PC-9 (cell line): Measurements from ENCODE around the gene RNASE9. TPM values are rescaled to one million over a fixed set of nuclear protein-coding genes. Genes with fewer than 3 reads are reported as not detected.
A peak's percentile ranks its signal among the peaks of the same experiment; 100 is the strongest.

Experiments
- BruUV-seq: library from RNA; stranded (reverse); fragments of 400-500 nt; replicated peaks from 2 replicates; lab custom pipeline; 2021; lab: Mats Ljungman, UMichigan
- CTCF ChIA-PET: fragments of 300-600 bp; sonication (Branson Sonifier 250); formaldehyde crosslinking; loops from one replicate; lab custom pipeline; 2022; ENCODE audit warnings: antibody characterized with exemption; lab: Charles Lee
- POLR2A ChIA-PET: fragments of 300-600 bp; sonication (Branson Sonifier 250); formaldehyde crosslinking; loops from one replicate; lab custom pipeline; 2022; ENCODE audit warnings: antibody characterized with exemption; ENCODE audit not compliant: unreplicated experiment; lab: Charles Lee
- DNase-seq, 2 experiments: peaks; one replicate each; pipeline versions ENCODE4 v3.0.0 to v3.0.0-alpha.2; 2015 to 2022; ENCODE audit warnings: mixed read lengths in 1 of 2
- H2AFZ ChIP-seq: fragments of 200-600 bp; sonication (generic); 2 replicates; pipeline ENCODE4 v1.8.1; 2017; ENCODE audit warnings: antibody characterized with exemption
- H3F3A ChIP-seq: fragments of 200-600 bp; sonication (generic); 2 replicates; pipeline ENCODE4 v1.8.1; 2017; ENCODE audit warnings: antibody characterized with exemption, mild to moderate bottlenecking, low read depth; ENCODE audit not compliant: insufficient read depth
- H3K27ac ChIP-seq: fragments of 200-600 bp; sonication (generic); 2 replicates; pipeline ENCODE4 v1.6.1; 2016; ENCODE audit warnings: mixed run types
- H3K27me3 ChIP-seq: fragments of 200-600 bp; sonication (generic); 2 replicates; pipeline ENCODE4 v1.6.1; 2016; ENCODE audit warnings: low read depth, mixed run types; ENCODE audit not compliant: insufficient read depth
- H3K36me3 ChIP-seq: fragments of 200-600 bp; sonication (generic); 2 replicates; pipeline ENCODE4 v1.6.1; 2016; ENCODE audit warnings: low read depth, mixed run types
- H3K4me1 ChIP-seq: fragments of 200-600 bp; sonication (generic); replicated peaks from 2 replicates; pipeline ENCODE4 v1.6.1; 2016; ENCODE audit warnings: mixed run types; ENCODE audit not compliant: insufficient read depth
- H3K4me2 ChIP-seq: fragments of 200-600 bp; sonication (generic); 2 replicates; pipeline ENCODE4 v1.6.1; 2017; ENCODE audit warnings: mixed run types
- H3K4me3 ChIP-seq: fragments of 200-600 bp; sonication (generic); 2 replicates; pipeline ENCODE4 v1.6.1; 2016; ENCODE audit warnings: mixed run types
- H3K79me2 ChIP-seq: fragments of 200-600 bp; sonication (generic); 2 replicates; pipeline ENCODE4 v1.6.1; 2017; ENCODE audit warnings: low read depth, mixed run types
- H3K9me2 ChIP-seq: fragments of 200-600 bp; sonication (generic); 2 replicates; pipeline ENCODE4 v1.8.1; 2017; ENCODE audit warnings: mild to moderate bottlenecking; ENCODE audit not compliant: insufficient read depth
- H3K9me3 ChIP-seq: fragments of 200-600 bp; sonication (generic); 2 replicates; pipeline ENCODE4 v1.8.1; 2016; ENCODE audit warnings: low read depth; ENCODE audit not compliant: insufficient read depth
- H4K20me1 ChIP-seq: fragments of 200-600 bp; sonication (generic); 2 replicates; pipeline ENCODE4 v1.8.1; 2017; ENCODE audit not compliant: insufficient read depth
- CTCF ChIP-seq: fragments of 200-600 bp; sonication (generic); conservative IDR thresholded peaks from 2 replicates; pipeline ENCODE4 v1.6.1; 2017; ENCODE audit warnings: mixed run types, antibody characterized with exemption, mild to moderate bottlenecking, moderate library complexity
- EZH2 ChIP-seq: fragments of 200-600 bp; sonication (generic); IDR thresholded peaks from 2 replicates; pipeline ENCODE4 v1.8.0; 2017; ENCODE audit warnings: antibody characterized with exemption, low read depth
- intact Hi-C: fragments of 100-400 bp; cut with micrococcal nuclease; formaldehyde crosslinking; loops from one replicate; pipeline ENCODE4 v1.10.0; 2022; ENCODE audit not compliant: unreplicated experiment
- total RNA-seq: library from RNA; stranded (reverse); gene quantifications from 2 replicates; pipeline ENCODE4 v1.2.3, GENCODE V29; 2021

Gene RNASE9
- total RNA-seq, 1 experiment from 2014 or later: not detected

GRCh38 chr14:20591235-20591634 lies 30.4 kb upstream of the RNASE9 start, which contains the start of gene RNASE12:
RNASE12 (minus strand) TSS chr14:20591376; CDS start chr14:20590723, 653 bp downstream.
- Histone ChIP-seq H3K27ac (no peak within 1 kb of the TSS), H3K4me1 (no peaks in the 10 kb centered on the region), H3K4me2 (peak within 1 kb of the TSS; percentile 46), H3K9me3 (no peaks in the 10 kb centered on the region), H3K9me2 (no peaks in the 10 kb centered on the region), H3K4me3 (no peak within 1 kb of the TSS), H3F3A (no peaks in the 10 kb centered on the region), H4K20me1 (no peaks in the 10 kb centered on the region), H3K79me2 (no peaks in the 10 kb centered on the region), H3K36me3 (no peaks in the 10 kb centered on the region), H3K27me3 (0 out of 2 replicates have a peak, but pooled peaks cover 6% of the 10 kb centered on the region), H2AFZ (0 out of 2 replicates have a peak within 1 kb of the TSS, but pooled peaks have one; percentile 27)
- intact Hi-C loops: no loop called here
- POLR2A ChIA-PET: no interaction called here
- TF ChIP-seq EZH2 (no peak), CTCF (no peak)
- CTCF ChIA-PET: no interaction called here
- BruUV-seq: no TSS peak
- no peak for DNase-seq

- Histone ChIP-seq H4K20me1 (no peaks in the 10 kb centered on the region), H3K36me3 (no peaks in the 10 kb centered on the region), H2AFZ (no peak within 1 kb of the TSS), H3K4me2 (no peak within 1 kb of the TSS), H3K9me2 (no peaks in the 10 kb centered on the region), H3K27ac (no peak within 1 kb of the TSS), H3K4me1 (no peaks in the 10 kb centered on the region), H3K4me3 (no peak within 1 kb of the TSS), H3K27me3 (0 out of 2 replicates have a peak, but pooled peaks cover 6% of the 10 kb centered on the region), H3K9me3 (no peaks in the 10 kb centered on the region), H3K79me2 (no peaks in the 10 kb centered on the region), H3F3A (no peaks in the 10 kb centered on the region)
- no TSS peak for BruUV-seq
- DNase-seq: no peak
- ChIA-PET POLR2A (no interaction called here), CTCF (no interaction called here)
- TF ChIP-seq CTCF (no peak), EZH2 (no peak)
- intact Hi-C loops: no loop called here
Observed at GRCh38 chr14:20587489-20588154, 26.8 kb upstream of the RNASE9 start, which contains the start of gene RNASE11. RNASE11 (minus strand) TSS chr14:20588001.

- no peak for DNase-seq
- H2AFZ ChIP-seq: no peak overlapping the region
- no peaks in the 10 kb centered on the region for H4K20me1 ChIP-seq
- H3K4me1 ChIP-seq: no peaks in the 10 kb centered on the region
- H3K79me2 ChIP-seq: no peaks in the 10 kb centered on the region
- H3K27ac ChIP-seq: no peak overlapping the region
- H3K4me2 ChIP-seq: no peak overlapping the region
- no peaks in the 10 kb centered on the region for H3K36me3 ChIP-seq
- POLR2A ChIA-PET: no interaction called here
- 0 out of 2 replicates have a peak, but pooled peaks cover 6% of the 10 kb centered on the region for H3K27me3 ChIP-seq
- H3K9me2 ChIP-seq: no peaks in the 10 kb centered on the region
- BruUV-seq: no TSS peak
- H3F3A ChIP-seq: no peaks in the 10 kb centered on the region
- H3K9me3 ChIP-seq: no peaks in the 10 kb centered on the region
- CTCF ChIA-PET: no interaction called here
- intact Hi-C loops: no loop called here
- no peak for TF ChIP-seq EZH2
- TF ChIP-seq CTCF: no peak
- no peak overlapping the region for H3K4me3 ChIP-seq
Observed at GRCh38 chr14:20583908-20584307, 23.1 kb upstream of the RNASE9 start.
